AG09309 (cell line): Measurements from ENCODE around the gene NUP93.

Experiments
- DNase-seq: peaks from one replicate; pipeline ENCODE4 v3.0.0-alpha.2; 2010; ENCODE audit warnings: low read depth
- H3K4me3 ChIP-seq: 2 replicates; pipeline ENCODE4 v1.5.1; 2011; ENCODE audit warnings: mild to moderate bottlenecking, low read depth, low read length, moderate library complexity; ENCODE audit not compliant: control insufficient read depth
- TF ChIP-seq, protein P1 (sequence below): IDR thresholded peaks from 2 replicates; pipeline ENCODE4 v1.5.1; 2011; ENCODE audit warnings: mild to moderate bottlenecking, low read depth, low read length, inconsistent platforms; ENCODE audit not compliant: insufficient read depth, control insufficient read depth; ENCODE audit errors: missing control alignments

Gene NUP93

GRCh38 chr16:56885446-56886162 lies 155.7 kb downstream of the NUP93 start:
- TF ChIP-seq, protein P1, sequence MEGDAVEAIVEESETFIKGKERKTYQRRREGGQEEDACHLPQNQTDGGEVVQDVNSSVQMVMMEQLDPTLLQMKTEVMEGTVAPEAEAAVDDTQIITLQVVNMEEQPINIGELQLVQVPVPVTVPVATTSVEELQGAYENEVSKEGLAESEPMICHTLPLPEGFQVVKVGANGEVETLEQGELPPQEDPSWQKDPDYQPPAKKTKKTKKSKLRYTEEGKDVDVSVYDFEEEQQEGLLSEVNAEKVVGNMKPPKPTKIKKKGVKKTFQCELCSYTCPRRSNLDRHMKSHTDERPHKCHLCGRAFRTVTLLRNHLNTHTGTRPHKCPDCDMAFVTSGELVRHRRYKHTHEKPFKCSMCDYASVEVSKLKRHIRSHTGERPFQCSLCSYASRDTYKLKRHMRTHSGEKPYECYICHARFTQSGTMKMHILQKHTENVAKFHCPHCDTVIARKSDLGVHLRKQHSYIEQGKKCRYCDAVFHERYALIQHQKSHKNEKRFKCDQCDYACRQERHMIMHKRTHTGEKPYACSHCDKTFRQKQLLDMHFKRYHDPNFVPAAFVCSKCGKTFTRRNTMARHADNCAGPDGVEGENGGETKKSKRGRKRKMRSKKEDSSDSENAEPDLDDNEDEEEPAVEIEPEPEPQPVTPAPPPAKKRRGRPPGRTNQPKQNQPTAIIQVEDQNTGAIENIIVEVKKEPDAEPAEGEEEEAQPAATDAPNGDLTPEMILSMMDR: no peak
- DNase-seq: no peak
- H3K4me3 ChIP-seq: no peak overlapping the region

- no peak for DNase-seq
- no peak overlapping the region for H3K4me3 ChIP-seq
- TF ChIP-seq, protein P1: no peak
These were observed 156.4 kb downstream of the NUP93 start for GRCh38 chr16:56886296-56886695.

- TF ChIP-seq, protein P1: no peak
- no peak for DNase-seq
- H3K4me3 ChIP-seq: no peak overlapping the region
These were observed 156.9 kb downstream of the NUP93 start for GRCh38 chr16:56886826-56887225.

DNA sequence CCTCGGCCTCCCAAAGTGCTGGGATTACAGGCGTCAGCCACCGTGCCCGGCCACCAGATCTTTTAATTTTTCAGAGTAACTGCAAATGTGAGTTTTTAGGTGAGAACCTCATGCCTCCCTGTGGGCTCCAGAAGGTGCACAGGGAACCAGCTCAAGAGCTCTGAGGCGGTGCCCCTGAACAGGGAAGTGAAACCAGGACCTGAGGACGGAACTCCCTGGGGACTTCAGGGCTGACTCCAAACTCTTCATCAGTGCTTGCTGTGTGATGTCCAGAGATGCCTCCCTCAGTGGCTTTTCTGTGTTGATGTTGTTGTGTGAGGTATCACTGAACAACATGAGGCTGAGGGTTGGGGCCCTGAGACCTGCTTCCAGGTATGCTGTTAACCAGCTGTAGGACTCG lies 158.9 kb downstream of the NUP93 start:
- DNase-seq: no peak
- no peak overlapping the region for H3K4me3 ChIP-seq
- TF ChIP-seq, protein P1: no peak

GRCh38 chr16:56889206-56889605 lies 159.3 kb downstream of the NUP93 start:
- no peak overlapping the region for H3K4me3 ChIP-seq
- TF ChIP-seq, protein P1: no peak
- DNase-seq: no peak

- H3K4me3 ChIP-seq: no peak overlapping the region
- TF ChIP-seq, protein P1: no peak
These were observed 161.8 kb downstream of the NUP93 start for GRCh38 chr16:56891685-56892084.

More at GRCh38 chr16:56891685-56892084, 161.8 kb downstream of the NUP93 start:
- no peak for DNase-seq
